NB4 (cell line): ENCODE results near the gene MIEF1.

Experiments
- CTCF ChIP-seq: IDR thresholded peaks from one replicate; pipeline ENCODE4 v1.5.1; 2012; ENCODE audit warnings: low read depth, low read length
- MAX ChIP-seq: IDR thresholded peaks from 2 replicates; pipeline ENCODE4 v1.6.1; 2011; ENCODE audit warnings: low read depth, low read length
- MYC ChIP-seq: IDR thresholded peaks from 2 replicates; pipeline ENCODE4 v1.6.1; 2011; ENCODE audit warnings: low read depth, low read length
- POLR2A ChIP-seq: IDR thresholded peaks from 2 replicates; pipeline ENCODE4 v1.6.1; 2011; ENCODE audit warnings: mild to moderate bottlenecking; ENCODE audit not compliant: insufficient read length; ENCODE audit errors: extremely low read depth

- peak; percentile 74 for TF ChIP-seq CTCF
- TF ChIP-seq POLR2A, result no peak
- TF ChIP-seq MAX, result no peak
- no peak for TF ChIP-seq MYC
These were observed 12.4 kb downstream of the MIEF1 start for GRCh38 chr22:39514373-39514973.
